NOMO-1 treated with DMSO at 0.1 percent for 48 hours (cell line): Measurements from ENCODE around the gene TYRO3.

Experiments
- DNase-seq: peaks from one replicate; lab custom pipeline; 2025; ENCODE audit not compliant: unreplicated experiment; lab: John Stamatoyannopoulos, UW

The TYRO3 gene

GRCh38 chr15:41558400-41559238, at the start of gene TYRO3:
TYRO3 (plus strand) TSS chr15:41559212; CDS start chr15:41559258, 46 bp downstream.
- DNase-seq = peak; percentile 19

GRCh38 chr15:41510728-41511127, 48.3 kb upstream of the TYRO3 start:
- DNase-seq = no peak

GRCh38 chr15:41511331-41511898, 47.6 kb upstream of the TYRO3 start:
- no peak for DNase-seq

GRCh38 chr15:41511899-41512369, 47.1 kb upstream of the TYRO3 start:
- DNase-seq = no peak

GRCh38 chr15:41512512-41512939, 46.5 kb upstream of the TYRO3 start:
- DNase-seq = no peak

GRCh38 chr15:41512940-41513505, 46.0 kb upstream of the TYRO3 start:
- peak; percentile 59 for DNase-seq

- DNase-seq = peak; percentile 72
Observed at GRCh38 chr15:41513506-41514227, 45.3 kb upstream of the TYRO3 start, which contains the start of gene LTK. LTK (minus strand) TSS chr15:41513827; CDS start chr15:41513709, 118 bp downstream.

GRCh38 chr15:41517895-41518449, 41.0 kb upstream of the TYRO3 start:
- no peak for DNase-seq

- DNase-seq = no peak
Observed at GRCh38 chr15:41520636-41521035, 38.4 kb upstream of the TYRO3 start.

GRCh38 chr15:41521614-41522013, 37.4 kb upstream of the TYRO3 start:
- no peak for DNase-seq

- DNase-seq = no peak
Observed at GRCh38 chr15:41523097-41523496, 35.9 kb upstream of the TYRO3 start.

- no peak for DNase-seq
Observed at GRCh38 chr15:41530363-41530956, 28.6 kb upstream of the TYRO3 start.

- no peak for DNase-seq
Observed at GRCh38 chr15:41535544-41535943, 23.5 kb upstream of the TYRO3 start.

- no peak for DNase-seq
Observed at GRCh38 chr15:41536866-41537265, 22.1 kb upstream of the TYRO3 start.

GRCh38 chr15:41543521-41543870, 15.5 kb upstream of the TYRO3 start:
- peak; percentile 24 for DNase-seq

- DNase-seq = peak; percentile 10
Observed at GRCh38 chr15:41544650-41545015, 14.4 kb upstream of the TYRO3 start.

- no peak for DNase-seq
Observed at GRCh38 chr15:41545218-41545617, 13.8 kb upstream of the TYRO3 start.

GRCh38 chr15:41546851-41547786, 11.9 kb upstream of the TYRO3 start:
- no peak for DNase-seq

- no peak for DNase-seq
Observed at GRCh38 chr15:41550066-41550775, 8.8 kb upstream of the TYRO3 start.
